A673 (cell line): ENCODE measurements around the gene TENT5C. TPM values are rescaled to one million over a fixed set of nuclear protein-coding genes. Genes with fewer than 3 reads are reported as not detected.

Experiments used
- BruUV-seq: library from RNA; stranded (reverse); fragments of 400-500 nt; replicated peaks from 2 replicates; lab custom pipeline; 2021; lab: Mats Ljungman, UMichigan
- CTCF ChIA-PET: fragments of 300-600 bp; sonication (Branson Sonifier 250); formaldehyde crosslinking; loops from one replicate; lab custom pipeline; 2022; ENCODE audit warnings: antibody characterized with exemption; lab: Charles Lee
- POLR2A ChIA-PET: fragments of 300-600 bp; sonication (Branson Sonifier 250); formaldehyde crosslinking; loops from one replicate; lab custom pipeline; 2022; ENCODE audit warnings: antibody characterized with exemption; ENCODE audit not compliant: low non-redundant PET; lab: Charles Lee
- DNase-seq: peaks from one replicate; pipeline ENCODE4 v3.0.0-alpha.2; 2015; ENCODE audit warnings: low spot score
- H3K27ac ChIP-seq: fragments of 200-600 bp; sonication (generic); 2 replicates; pipeline ENCODE4 v1.5.1; 2016; ENCODE audit warnings: mixed run types, low read depth, mild to moderate bottlenecking, mixed read lengths, antibody characterized with exemption, low read length; ENCODE audit not compliant: poor library complexity, severe bottlenecking
- H3K27me3 ChIP-seq: fragments of 200-600 bp; sonication (generic); replicated peaks from 2 replicates; pipeline ENCODE4 v1.6.1; 2017; ENCODE audit warnings: mixed run types, low read depth, mild to moderate bottlenecking, mixed read lengths, antibody characterized with exemption, low read length; ENCODE audit not compliant: insufficient read depth, poor library complexity
- H3K36me3 ChIP-seq: fragments of 200-600 bp; sonication (generic); 2 replicates; pipeline ENCODE4 v1.6.1; 2016; ENCODE audit warnings: mixed run types, mild to moderate bottlenecking, mixed read lengths, antibody characterized with exemption, low read length; ENCODE audit not compliant: insufficient read depth, poor library complexity, severe bottlenecking
- H3K4me1 ChIP-seq: fragments of 200-600 bp; sonication (generic); 2 replicates; pipeline ENCODE4 v1.6.1; 2017; ENCODE audit warnings: mixed run types, mild to moderate bottlenecking, mixed read lengths, antibody characterized with exemption, low read length; ENCODE audit not compliant: insufficient read depth, poor library complexity, severe bottlenecking
- H3K4me3 ChIP-seq: fragments of 200-600 bp; sonication (generic); 2 replicates; pipeline ENCODE4 v1.5.1; 2016; ENCODE audit warnings: low read depth, mixed run types, mild to moderate bottlenecking, mixed read lengths, low read length; ENCODE audit not compliant: poor library complexity, severe bottlenecking
- H3K9me3 ChIP-seq: fragments of 200-600 bp; sonication (generic); 2 replicates; pipeline ENCODE4 v1.6.1; 2016; ENCODE audit warnings: mixed run types, low read depth, mild to moderate bottlenecking, mixed read lengths, antibody characterized with exemption, low read length; ENCODE audit not compliant: poor library complexity, severe bottlenecking
- CTCF ChIP-seq: fragments of 300-800, 200-600 bp; sonication (generic); conservative IDR thresholded peaks from 2 replicates; pipeline ENCODE4 v1.5.1; 2017; ENCODE audit warnings: low read depth, mild to moderate bottlenecking, antibody characterized with exemption, low read length, moderate library complexity, mixed read lengths
- EZH2 ChIP-seq: fragments of 200-600 bp; sonication (generic); IDR thresholded peaks from 2 replicates; pipeline ENCODE4 v1.6.1; 2017; ENCODE audit warnings: borderline replicate concordance, low read depth, mild to moderate bottlenecking, mixed read lengths, antibody characterized with exemption, low read length; ENCODE audit not compliant: poor library complexity, severe bottlenecking
- intact Hi-C: fragments of 100-400 bp; cut with micrococcal nuclease; formaldehyde crosslinking; loops from one replicate; pipeline ENCODE4 v1.10.0; 2022; ENCODE audit not compliant: unreplicated experiment
- total RNA-seq: library from RNA; stranded (reverse); gene quantifications from 2 replicates; pipeline ENCODE4 v1.2.3, GENCODE V29; 2021

TENT5C gene
- total RNA-seq, 1 experiment from 2014 or later, result 1.1 TPM

- POLR2A ChIA-PET, result no interaction called here
- CTCF ChIA-PET, result no interaction called here
- Histone ChIP-seq H3K27me3 (no peaks in the 10 kb centered on the region), H3K4me1 (no peaks in the 10 kb centered on the region), H3K4me3 (no peak overlapping the region), H3K9me3 (no peaks in the 10 kb centered on the region), H3K36me3 (no peaks in the 10 kb centered on the region), H3K27ac (no peak overlapping the region)
- TF ChIP-seq CTCF (no peak), EZH2 (no peak)
- intact Hi-C loops, result no loop called here
- DNase-seq, result no peak
- no TSS peak for BruUV-seq
These were observed 38.4 kb upstream of the TENT5C start for GRCh38 chr1:117567435-117567834.

- Histone ChIP-seq H3K36me3 (no peaks in the 10 kb centered on the region), H3K4me3 (no peak overlapping the region), H3K27ac (no peak overlapping the region), H3K27me3 (no peaks in the 10 kb centered on the region), H3K4me1 (no peaks in the 10 kb centered on the region), H3K9me3 (no peaks in the 10 kb centered on the region)
- BruUV-seq, result no TSS peak
- ChIA-PET CTCF (no interaction called here), POLR2A (no interaction called here)
- no peak for TF ChIP-seq CTCF
- no peak for TF ChIP-seq EZH2
- DNase-seq, result no peak
- intact Hi-C loops, result no loop called here
These were observed 37.9 kb upstream of the TENT5C start for GRCh38 chr1:117567976-117568375.

- no peak overlapping the region for H3K27ac ChIP-seq
- no peak for DNase-seq
- H3K9me3 ChIP-seq, result no peaks in the 10 kb centered on the region
- ChIA-PET CTCF (no interaction called here), POLR2A (no interaction called here)
- no TSS peak for BruUV-seq
- TF ChIP-seq CTCF (no peak), EZH2 (no peak)
- no peaks in the 10 kb centered on the region for H3K36me3 ChIP-seq
- H3K27me3 ChIP-seq, result no peaks in the 10 kb centered on the region
- no peaks in the 10 kb centered on the region for H3K4me1 ChIP-seq
- intact Hi-C loops, result no loop called here
- no peak overlapping the region for H3K4me3 ChIP-seq
These were observed 36.8 kb upstream of the TENT5C start for GRCh38 chr1:117568999-117569398.
